ENCODE data around the gene ADNP2.

ADNP2 gene

GRCh38 chr18:80147037-80147417 lies 38.0 kb downstream of the ADNP2 start:
- Histone ChIP-seq H3K4me2 (ENCODE audit: low read length) (peak overlapping the region; percentile 73), H2AFZ (peak overlapping the region; percentile 65), H3K4me1 (no peaks in the 10 kb centered on the region), H3K36me3 (ENCODE audit: control insufficient read depth, insufficient read depth, low read length) (no peaks in the 10 kb centered on the region), H3K4me3 (ENCODE audit: low read depth, low read length) (peak overlapping the region; percentile 72), H3K27me3 (ENCODE audit: control insufficient read depth, insufficient read depth, low read length) (no peaks in the 10 kb centered on the region), H3K79me2 (no peaks in the 10 kb centered on the region), H3K27ac (no peak overlapping the region), H3K9me3 (ENCODE audit: control insufficient read depth, low read length) (no peaks in the 10 kb centered on the region), H3K9ac (no peak overlapping the region)
- TF ChIP-seq CTCF (IDR thresholded peaks at IDR 0.05): no peak

GRCh38 chr18:80147418-80148325 lies 38.6 kb downstream of the ADNP2 start:
- Histone ChIP-seq H3K36me3 (ENCODE audit: control insufficient read depth, insufficient read depth, low read length) (no peaks in the 10 kb centered on the region), H2AFZ (peak overlapping the region; percentile 65), H3K4me2 (ENCODE audit: low read length) (peak overlapping the region; percentile 73), H3K27me3 (ENCODE audit: control insufficient read depth, insufficient read depth, low read length) (no peaks in the 10 kb centered on the region), H3K4me1 (no peaks in the 10 kb centered on the region), H3K27ac (peak overlapping the region; percentile 7), H3K9ac (no peak overlapping the region), H3K4me3 (ENCODE audit: low read depth, low read length) (peak overlapping the region; percentile 72), H3K79me2 (no peaks in the 10 kb centered on the region), H3K9me3 (ENCODE audit: control insufficient read depth, low read length) (no peaks in the 10 kb centered on the region)
- TF ChIP-seq CTCF (IDR thresholded peaks at IDR 0.05): no peak

GRCh38 chr18:80148326-80149199 lies 39.5 kb downstream of the ADNP2 start:
- Histone ChIP-seq H3K27me3 (ENCODE audit: control insufficient read depth, insufficient read depth, low read length) (no peaks in the 10 kb centered on the region), H2AFZ (peak overlapping the region; percentile 65), H3K9ac (no peak overlapping the region), H3K4me3 (ENCODE audit: low read depth, low read length) (peak overlapping the region; percentile 72), H3K79me2 (no peaks in the 10 kb centered on the region), H3K36me3 (ENCODE audit: control insufficient read depth, insufficient read depth, low read length) (no peaks in the 10 kb centered on the region), H3K27ac (peak overlapping the region; percentile 7), H3K4me2 (ENCODE audit: low read length) (peak overlapping the region; percentile 73), H3K4me1 (no peaks in the 10 kb centered on the region), H3K9me3 (ENCODE audit: control insufficient read depth, low read length) (no peaks in the 10 kb centered on the region)
- TF ChIP-seq CTCF (IDR thresholded peaks at IDR 0.05): no peak

GRCh38 chr18:80149667-80150066 lies 40.6 kb downstream of the ADNP2 start:
- H3K79me2 ChIP-seq: no peaks in the 10 kb centered on the region
- H3K36me3 ChIP-seq (ENCODE audit: control insufficient read depth, insufficient read depth, low read length): no peaks in the 10 kb centered on the region
- no peak overlapping the region for H3K4me3 ChIP-seq (ENCODE audit: low read depth, low read length)
- no peaks in the 10 kb centered on the region for H3K9me3 ChIP-seq (ENCODE audit: control insufficient read depth, low read length)
- TF ChIP-seq CTCF (IDR thresholded peaks at IDR 0.05): no peak
- no peak overlapping the region for H3K27ac ChIP-seq
- no peak overlapping the region for H3K9ac ChIP-seq
- no peak overlapping the region for H3K4me2 ChIP-seq (ENCODE audit: low read length)
- no peak overlapping the region for H2AFZ ChIP-seq
- no peaks in the 10 kb centered on the region for H3K4me1 ChIP-seq
- no peaks in the 10 kb centered on the region for H3K27me3 ChIP-seq (ENCODE audit: control insufficient read depth, insufficient read depth, low read length)

All from parathyroid adenoma (tissue), 2 donors.